Measurements from ENCODE around the gene TENM3.

DNA sequence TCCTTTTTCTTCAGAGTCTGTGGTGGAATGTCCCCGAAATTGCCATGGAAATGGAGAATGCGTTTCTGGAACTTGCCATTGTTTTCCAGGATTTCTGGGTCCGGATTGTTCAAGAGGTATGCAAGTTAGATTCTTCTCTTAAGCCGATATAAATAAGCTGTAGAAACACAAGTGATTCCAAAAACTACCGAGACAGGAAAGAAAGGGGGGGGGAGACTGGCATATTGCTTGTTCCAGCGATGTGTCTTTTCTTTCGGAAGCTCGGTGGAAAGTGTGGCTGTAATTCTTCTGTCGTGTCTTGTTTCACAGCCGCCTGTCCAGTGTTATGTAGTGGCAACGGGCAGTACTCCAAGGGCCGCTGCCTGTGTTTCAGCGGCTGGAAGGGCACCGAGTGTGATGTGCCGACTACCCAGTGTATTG lies 437.0 kb downstream of the TENM3 start:
- TF ChIP-seq, protein P1, sequence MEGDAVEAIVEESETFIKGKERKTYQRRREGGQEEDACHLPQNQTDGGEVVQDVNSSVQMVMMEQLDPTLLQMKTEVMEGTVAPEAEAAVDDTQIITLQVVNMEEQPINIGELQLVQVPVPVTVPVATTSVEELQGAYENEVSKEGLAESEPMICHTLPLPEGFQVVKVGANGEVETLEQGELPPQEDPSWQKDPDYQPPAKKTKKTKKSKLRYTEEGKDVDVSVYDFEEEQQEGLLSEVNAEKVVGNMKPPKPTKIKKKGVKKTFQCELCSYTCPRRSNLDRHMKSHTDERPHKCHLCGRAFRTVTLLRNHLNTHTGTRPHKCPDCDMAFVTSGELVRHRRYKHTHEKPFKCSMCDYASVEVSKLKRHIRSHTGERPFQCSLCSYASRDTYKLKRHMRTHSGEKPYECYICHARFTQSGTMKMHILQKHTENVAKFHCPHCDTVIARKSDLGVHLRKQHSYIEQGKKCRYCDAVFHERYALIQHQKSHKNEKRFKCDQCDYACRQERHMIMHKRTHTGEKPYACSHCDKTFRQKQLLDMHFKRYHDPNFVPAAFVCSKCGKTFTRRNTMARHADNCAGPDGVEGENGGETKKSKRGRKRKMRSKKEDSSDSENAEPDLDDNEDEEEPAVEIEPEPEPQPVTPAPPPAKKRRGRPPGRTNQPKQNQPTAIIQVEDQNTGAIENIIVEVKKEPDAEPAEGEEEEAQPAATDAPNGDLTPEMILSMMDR (conservative IDR thresholded peaks at IDR 0.05; ENCODE audit: low read depth, low read length), result no peak
- TF ChIP-seq EZH2phosphoT487 (IDR thresholded peaks at IDR 0.05; ENCODE audit: borderline replicate concordance, low read length), result no peak
